WI38 (cell line): ENCODE data around the gene GLUL.

Experiments
- H3K4me3 ChIP-seq: 2 replicates; pipeline ENCODE4 v1.5.1; 2011; ENCODE audit warnings: low read depth, mild to moderate bottlenecking, control low read depth, low read length
- TF ChIP-seq, protein P1 (sequence below): IDR thresholded peaks from 2 replicates; pipeline ENCODE4 v1.5.1; 2012; ENCODE audit warnings: low read depth, mild to moderate bottlenecking, control low read depth, low read length

The GLUL gene

DNA sequence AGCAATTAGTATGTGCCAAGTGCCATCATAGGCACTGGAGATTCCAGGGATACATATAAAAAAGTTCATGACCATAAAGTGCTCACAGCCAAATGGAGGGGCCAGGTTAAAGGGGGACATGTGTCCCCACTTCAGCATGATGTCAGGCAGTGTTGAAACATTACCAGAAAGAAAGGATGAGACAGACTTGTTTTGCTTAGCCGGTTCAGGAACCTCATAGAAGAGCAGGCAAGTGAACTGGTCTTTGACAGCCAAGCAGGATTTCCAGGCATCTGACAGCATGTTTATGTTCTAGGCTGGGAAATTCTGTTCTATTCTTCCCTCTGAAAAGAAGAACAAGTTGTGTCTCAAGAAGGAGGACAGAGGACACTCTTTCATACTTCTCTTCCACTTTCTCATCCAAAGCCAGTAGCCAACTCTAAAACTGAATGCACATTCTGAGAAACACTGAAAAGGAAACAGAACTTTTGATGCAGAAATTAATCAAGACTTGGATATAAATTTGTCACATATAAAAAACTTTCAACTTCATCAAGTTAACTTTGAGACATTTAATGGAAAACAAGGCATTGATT is 39.7 kb downstream of the GLUL start:
- no peak overlapping the region for H3K4me3 ChIP-seq
- TF ChIP-seq, protein P1, sequence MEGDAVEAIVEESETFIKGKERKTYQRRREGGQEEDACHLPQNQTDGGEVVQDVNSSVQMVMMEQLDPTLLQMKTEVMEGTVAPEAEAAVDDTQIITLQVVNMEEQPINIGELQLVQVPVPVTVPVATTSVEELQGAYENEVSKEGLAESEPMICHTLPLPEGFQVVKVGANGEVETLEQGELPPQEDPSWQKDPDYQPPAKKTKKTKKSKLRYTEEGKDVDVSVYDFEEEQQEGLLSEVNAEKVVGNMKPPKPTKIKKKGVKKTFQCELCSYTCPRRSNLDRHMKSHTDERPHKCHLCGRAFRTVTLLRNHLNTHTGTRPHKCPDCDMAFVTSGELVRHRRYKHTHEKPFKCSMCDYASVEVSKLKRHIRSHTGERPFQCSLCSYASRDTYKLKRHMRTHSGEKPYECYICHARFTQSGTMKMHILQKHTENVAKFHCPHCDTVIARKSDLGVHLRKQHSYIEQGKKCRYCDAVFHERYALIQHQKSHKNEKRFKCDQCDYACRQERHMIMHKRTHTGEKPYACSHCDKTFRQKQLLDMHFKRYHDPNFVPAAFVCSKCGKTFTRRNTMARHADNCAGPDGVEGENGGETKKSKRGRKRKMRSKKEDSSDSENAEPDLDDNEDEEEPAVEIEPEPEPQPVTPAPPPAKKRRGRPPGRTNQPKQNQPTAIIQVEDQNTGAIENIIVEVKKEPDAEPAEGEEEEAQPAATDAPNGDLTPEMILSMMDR = no peak

DNA sequence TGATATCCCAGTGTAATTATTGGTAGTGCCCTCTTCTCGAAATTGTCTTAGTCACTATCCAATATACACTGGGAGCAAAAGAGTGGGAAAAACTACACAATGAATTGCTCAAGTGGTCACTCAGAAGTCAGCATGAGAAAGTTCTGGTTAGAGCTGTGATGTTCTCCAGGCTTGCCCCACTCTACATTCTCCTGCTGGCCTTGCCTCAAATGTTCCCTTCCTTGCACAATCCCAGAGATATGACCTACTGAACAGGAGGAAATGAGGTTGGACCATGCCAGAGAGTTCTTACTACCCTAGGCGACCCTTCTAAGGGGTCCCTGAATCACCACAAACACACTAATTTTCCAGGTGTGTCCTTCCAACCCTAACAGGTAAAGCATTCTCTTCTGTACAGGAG is 40.8 kb downstream of the GLUL start:
- TF ChIP-seq, protein P1 = no peak
- H3K4me3 ChIP-seq = no peak overlapping the region

DNA sequence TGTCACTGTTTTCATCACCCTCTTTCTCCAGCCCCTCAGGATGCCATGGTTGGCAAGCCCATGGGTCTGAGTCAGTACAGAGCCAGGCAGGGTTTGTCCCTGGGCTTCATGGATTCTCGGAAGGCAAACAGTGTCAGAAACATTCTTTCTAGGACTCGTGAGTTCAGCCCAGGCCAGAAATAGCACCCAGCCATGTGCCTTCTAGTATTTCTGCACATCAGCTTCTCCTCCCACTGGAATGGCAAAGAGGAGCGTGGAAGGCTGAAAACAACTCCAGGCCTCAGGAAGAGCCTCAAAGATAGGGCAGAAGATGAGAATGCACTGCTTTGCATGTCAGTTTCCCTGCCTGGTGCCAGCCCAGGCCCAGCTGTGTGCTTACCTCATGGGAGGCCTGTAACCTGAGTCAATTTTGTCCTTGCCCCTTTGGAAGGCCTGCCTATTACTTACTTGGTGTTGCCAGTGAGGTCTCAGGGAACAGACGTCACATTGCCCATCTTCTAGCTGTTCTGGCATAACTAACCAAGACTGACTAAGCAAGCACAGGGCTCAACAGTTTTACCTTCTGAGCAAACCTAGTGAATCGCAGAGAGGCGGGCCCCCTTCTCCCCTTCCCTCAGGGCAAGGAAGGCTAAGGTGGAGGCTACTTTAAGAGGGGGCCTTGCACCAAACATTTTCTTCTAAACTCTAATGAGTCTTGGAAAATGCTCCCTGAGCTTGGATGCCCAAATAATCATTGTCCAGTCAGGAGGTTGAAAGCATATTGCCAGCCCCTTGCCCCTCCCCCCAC is 42.4 kb downstream of the GLUL start:
- TF ChIP-seq, protein P1 = no peak
- no peak overlapping the region for H3K4me3 ChIP-seq

DNA sequence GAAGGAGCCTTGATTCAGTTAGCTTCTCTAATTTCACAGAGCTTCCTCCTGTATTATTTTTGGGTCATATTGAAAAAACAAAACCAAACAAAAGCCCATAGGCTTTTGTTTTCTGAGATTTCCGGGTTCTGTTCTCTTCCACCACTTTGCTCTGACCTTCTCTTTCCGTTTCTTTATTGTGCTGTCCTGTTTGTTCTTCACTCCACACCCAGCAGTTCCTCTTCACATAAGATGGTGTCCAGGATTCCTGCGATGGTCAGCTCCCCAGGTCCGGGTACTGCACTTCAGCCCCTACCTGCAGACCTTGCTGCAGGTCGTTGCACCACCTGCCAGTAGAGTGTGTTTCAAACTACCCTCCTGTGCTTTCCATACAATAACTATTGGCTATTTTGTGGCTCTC is 44.6 kb downstream of the GLUL start:
- TF ChIP-seq, protein P1 = no peak
- no peak overlapping the region for H3K4me3 ChIP-seq

DNA sequence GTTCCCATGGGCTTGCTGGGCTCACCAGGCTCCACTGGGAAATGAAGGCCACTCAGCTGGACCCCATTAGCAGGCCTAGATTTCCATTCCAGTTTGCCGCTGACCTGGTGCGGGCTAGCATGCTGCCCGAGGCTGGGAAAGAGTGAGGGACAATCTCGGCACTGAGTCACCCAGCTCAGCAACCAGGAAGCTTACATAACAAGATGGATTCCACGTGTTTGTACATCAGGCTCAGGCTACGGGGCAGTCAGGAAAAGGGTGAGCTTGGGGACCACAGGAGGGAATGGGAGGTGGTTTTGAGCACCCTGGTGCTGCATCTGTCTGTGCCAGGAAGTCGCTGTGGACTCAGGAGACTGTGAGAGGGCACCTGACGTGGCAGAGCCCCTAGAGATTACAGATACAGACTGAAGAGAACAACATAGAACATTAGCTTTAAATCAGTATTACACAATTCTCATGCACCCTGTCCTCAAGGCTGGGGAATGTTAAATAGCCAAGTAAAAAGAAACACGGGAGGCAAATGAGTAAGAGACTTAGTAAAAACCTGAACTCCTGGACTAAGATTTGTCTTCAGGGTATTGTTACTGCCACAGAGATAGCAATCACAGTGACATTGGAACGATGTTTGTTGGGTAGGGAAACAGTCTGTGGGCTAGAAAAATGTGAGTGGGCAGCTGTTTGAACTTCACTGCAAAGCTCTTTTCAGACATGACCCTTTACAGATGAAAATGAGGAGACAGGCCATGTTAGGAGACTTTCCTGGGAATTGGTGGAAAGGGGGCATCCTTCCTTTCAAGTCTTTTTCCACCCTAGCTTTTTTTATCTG is 51.1 kb downstream of the GLUL start:
- TF ChIP-seq, protein P1 = no peak
- H3K4me3 ChIP-seq = no peak overlapping the region

DNA sequence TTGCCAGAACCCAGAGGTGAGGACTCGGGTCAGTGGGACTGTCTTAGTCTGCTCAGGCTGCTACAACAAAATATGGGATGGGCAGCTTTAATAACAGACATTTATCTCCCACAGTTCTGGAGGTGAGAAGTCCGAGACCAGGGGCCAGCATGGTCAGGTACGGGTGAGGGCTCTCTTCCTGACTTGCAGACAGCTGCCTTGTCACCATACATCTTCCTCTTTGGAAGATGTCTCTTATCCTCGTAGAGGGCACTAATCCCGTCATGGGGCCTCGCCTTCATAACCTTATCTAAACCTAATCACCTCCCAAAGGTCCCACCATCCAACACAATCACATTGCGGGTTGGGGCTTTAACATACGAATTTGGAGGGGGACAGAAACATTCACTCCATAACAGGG is 51.9 kb downstream of the GLUL start:
- TF ChIP-seq, protein P1 = no peak
- H3K4me3 ChIP-seq = no peak overlapping the region
